ENCODE measurements around the gene GNG12.

DNA sequence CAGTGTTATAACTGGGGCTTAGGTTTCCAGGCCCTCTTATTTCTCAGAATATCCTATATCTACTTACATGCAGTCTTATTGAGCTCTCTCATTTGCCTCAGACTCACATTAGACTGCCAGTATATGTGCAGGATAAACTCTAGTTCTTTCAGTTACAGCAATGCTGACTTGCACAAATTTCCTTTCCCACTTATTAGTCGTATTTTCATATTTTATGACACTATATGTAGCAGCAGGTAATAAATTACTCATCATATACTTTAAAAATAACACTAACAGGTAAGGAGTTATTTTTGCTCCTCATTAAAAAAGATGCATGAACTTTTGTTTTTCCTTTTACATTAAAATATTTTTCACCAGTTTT, 82.6 kb downstream of the GNG12 start:
- TF ChIP-seq POLR2AphosphoS5 (IDR thresholded peaks at IDR 0.05; ENCODE audit: insufficient read depth in 1 of 2, low read depth in 1 of 2) (no peak), POLR2A (IDR thresholded peaks at IDR 0.05) (no peak)
- TF ChIP-seq, protein P1, sequence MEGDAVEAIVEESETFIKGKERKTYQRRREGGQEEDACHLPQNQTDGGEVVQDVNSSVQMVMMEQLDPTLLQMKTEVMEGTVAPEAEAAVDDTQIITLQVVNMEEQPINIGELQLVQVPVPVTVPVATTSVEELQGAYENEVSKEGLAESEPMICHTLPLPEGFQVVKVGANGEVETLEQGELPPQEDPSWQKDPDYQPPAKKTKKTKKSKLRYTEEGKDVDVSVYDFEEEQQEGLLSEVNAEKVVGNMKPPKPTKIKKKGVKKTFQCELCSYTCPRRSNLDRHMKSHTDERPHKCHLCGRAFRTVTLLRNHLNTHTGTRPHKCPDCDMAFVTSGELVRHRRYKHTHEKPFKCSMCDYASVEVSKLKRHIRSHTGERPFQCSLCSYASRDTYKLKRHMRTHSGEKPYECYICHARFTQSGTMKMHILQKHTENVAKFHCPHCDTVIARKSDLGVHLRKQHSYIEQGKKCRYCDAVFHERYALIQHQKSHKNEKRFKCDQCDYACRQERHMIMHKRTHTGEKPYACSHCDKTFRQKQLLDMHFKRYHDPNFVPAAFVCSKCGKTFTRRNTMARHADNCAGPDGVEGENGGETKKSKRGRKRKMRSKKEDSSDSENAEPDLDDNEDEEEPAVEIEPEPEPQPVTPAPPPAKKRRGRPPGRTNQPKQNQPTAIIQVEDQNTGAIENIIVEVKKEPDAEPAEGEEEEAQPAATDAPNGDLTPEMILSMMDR (IDR thresholded peaks at IDR 0.05), result no peak
